NCI-H1092 (cell line): ENCODE measurements around the gene ZNF735.
"Not testable (repeated sequence)": the region's sequence is repeated elsewhere in the genome, so short reads cannot be mapped to it uniquely, and the experiment has no call there.

Experiments used
- DNase-seq: peaks from one replicate; lab custom pipeline; 2025; lab: John Stamatoyannopoulos, UW

Gene ZNF735

DNA sequence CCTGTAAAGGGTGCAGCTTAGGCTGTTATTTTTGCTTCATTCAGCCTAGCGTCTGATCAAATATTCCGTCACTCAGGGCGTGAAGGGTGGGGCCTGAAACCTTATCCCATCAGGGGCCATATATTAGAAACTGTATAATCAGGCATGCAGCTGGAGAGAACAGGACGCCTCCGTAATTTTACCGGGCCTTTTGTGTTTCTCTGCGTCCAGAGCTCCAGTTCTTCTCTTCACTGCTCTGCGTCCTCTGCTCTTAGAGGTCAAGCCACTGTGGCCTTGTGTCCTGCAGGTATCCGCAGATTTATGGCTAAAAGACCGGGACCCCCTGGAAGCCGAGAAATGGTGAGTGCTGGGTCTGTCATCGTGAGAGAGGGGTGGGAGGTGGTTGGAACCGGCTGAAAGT is at the start of gene ZNF735:
TSS of gene ZNF735 (plus strand) at position 301 of the 400 bp plus-strand sequence. CDS start at position 301, 0 bp downstream.
- DNase-seq: no peak

DNA sequence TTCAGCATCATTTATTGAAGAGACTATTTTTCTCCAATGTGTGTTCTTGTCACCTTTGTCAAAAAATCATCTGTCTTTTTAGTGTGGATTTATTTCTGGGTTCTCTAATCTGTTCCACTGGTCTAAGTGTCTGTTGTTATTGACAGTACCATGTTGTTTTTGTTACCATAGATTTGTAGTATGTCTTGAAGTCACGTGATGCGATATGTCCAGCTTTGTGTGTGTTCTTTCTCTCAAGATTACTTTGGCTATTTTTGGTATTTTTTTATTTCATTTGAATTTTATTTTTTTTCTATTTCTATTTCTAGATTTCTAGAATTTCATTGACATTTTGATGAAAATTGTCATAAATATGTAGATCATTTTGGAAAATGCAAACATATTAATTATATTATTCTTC is 36.0 kb upstream of the ZNF735 start:
- not testable (repeated sequence) for DNase-seq

DNA sequence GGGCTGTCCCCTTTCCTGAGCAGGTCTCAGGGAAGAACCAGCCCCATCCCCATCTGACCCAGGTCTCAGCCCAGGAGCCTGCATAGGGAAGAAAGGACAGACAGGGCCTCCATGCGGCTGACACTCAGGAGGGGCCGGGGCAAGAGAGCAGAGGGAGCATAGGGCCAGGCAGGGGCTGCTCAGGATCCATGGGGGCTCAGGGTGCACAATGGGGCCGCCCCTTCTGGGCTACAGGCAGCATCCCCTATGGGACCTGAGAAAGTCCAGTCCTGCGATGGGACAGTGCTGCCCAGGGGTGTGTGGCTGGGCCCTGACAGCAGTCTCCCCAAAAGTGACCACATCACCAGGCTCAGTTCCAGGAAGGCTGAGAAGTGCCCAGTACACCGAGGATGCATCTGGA is 32.7 kb upstream of the ZNF735 start:
- DNase-seq: no peak

DNA sequence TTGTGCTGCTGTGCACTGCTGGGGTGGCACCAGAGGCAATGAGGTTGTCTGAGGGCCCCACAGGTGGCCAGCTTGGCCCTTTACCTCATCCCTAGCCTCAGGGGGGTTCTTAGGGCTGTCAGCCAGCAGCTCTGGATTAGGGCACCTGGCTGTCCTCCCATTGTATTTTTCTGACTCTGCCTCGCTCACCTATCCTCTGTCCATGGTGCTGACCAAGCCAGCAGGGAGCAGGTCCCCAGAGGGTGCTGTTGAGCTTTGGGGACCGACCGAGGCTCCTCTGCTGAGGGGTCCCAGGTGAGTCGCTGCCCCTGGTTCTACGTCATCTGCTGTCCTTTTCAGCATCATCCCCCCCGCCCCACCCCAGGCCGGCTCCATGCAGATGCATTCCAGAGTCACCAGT is 32.1 kb upstream of the ZNF735 start:
- no peak for DNase-seq

DNA sequence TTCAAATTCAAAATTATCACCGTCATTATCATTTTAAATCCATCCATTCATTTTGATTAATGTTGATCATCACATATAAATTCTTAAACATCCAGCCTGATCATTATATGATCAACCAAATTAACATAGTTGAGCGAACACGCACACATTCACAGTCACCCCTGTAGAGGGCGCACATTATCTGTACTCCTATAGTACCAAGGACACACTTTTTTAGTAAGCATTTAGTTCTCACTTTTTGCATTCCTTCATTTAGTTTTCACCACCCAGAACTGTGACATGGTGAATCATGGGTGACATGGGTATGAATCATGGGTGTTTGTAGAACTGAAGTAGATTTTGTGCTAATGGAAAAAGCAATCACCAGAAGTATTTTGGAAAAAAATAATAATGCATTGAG is 26.0 kb upstream of the ZNF735 start:
- no peak for DNase-seq

DNA sequence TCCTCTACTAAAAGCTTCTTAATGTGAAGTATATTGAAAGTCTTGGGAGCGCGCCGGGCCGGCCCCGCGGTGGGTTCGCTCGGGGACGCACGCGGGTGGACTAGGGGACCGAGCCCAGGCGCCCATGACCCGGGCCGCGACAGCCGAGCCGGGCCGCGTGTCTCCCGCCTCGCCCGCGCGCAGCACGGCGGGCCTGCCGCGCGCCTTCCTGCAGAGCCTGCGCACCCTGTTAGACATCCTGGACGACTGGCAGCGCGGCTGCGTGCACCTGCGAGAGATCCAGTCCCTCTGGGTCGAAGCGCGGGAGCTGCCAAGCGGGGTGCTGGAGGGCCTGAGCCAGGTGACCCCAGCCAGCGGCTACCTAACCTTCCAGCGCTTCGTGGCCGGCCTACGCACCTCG is 25.4 kb upstream of the ZNF735 start:
- no peak for DNase-seq

DNA sequence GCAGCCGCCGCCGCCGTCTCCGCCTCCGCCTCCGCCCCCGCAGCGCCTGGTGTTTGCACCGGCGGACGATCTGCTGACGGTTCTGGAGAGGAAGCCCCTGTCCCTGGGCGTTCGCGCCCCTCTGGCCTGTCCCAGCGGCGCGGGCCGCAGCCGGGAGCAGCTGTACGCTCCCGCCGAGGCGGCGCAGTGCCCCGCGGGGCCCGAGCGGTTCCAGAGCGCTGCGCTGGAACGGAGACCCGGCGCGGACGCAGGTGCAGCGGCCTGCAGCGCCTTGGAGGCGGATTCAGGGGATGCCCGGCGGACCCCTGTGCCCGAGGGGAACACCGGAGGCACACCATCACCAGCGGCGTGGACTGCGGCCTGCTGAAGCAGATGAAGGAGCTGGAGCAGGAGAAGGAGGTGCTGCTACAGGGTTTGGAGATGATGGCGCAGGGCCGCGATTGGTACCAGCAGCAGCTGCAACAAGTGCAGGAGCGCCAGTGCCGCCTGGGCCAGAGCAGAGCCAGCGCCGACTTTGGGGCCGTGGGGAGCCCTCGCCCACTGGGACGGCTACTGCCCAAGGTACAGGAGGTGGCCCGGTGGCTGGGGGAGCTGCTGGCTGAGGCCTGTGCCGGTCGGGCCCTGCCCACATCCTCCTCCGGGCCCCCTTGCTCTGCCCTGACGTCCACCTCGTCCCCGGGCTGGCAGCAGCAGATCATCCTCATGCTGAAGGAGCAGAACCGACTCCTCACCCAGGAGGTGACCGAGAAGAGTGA is 24.8 kb upstream of the ZNF735 start:
- no peak for DNase-seq

DNA sequence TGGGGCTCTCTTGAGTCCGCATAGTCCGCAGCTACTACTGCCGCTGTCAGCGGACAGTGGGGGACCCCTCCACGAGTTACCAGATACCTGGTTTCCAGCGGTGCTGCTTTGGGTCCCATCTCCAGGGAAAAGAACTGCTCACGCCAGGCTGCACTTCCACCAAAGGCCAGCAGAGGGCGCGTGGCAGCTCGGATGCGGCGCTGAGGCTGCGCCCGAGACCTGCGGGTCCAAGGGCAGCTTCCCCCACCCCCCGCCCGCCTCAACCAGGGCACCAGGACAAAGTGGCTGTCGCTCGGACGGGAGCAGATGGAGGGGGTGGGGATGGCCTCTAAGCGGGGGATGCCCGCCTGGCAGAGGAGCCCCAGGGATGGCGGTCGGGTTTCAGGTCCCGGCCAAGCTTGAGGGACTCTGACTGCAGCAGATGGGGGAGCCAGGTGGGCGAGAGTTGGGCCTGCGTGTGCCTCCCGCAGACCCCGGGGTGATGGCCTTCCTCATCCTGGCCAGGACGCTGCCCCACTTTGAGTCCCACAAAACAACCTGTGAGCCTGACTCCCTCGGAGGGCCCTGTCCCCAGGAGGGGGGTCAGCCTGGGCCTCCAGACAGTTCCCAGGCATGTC is 23.8 kb upstream of the ZNF735 start:
- DNase-seq: peak; percentile 23

DNA sequence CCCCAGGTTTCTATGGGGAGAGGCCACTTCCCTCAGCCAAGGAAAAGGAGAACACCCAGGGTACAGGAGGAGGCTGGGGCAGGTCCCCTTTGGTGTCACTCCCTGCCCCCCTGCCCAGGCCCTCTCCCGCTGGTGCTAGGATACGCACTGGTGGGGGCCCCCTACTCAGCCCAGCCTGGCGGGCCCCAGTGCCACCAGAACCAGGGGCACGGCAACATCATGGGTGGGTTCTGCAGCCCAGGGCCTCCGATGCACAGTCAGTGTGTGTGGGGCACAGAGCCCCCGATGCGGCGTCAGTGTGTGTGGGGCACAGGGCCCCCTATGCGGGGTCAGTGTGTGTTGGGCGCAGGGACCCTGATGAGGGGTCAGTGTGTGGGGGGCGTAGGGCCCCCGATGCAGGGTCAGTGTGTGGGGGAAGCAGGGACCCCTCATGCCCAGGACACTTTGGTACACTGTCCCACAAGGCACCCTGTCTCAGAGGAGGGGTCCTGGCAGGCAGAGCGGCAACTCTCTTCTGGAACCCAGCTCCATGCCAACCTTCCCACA is 23.1 kb upstream of the ZNF735 start:
- DNase-seq: no peak

DNA sequence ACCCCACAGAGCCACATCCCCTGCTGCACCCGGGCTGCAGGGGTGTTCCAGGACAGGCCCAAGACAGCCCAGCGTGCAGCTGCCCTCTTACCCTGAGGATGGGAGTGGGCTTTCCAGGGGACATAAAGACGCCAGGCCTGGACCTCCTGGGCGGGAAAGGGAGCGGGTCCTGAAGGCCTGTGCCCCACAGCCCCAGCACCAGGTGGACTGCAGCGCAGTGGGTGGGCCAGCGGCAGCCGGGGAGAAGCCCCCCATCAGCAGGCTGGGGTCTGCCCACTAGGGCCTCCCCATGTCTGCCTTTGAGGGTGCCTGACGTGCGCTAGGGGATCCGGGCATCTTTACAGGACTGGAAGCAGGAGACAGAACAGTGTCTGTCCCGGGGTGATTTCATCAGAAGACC is 22.6 kb upstream of the ZNF735 start:
- no peak for DNase-seq

DNA sequence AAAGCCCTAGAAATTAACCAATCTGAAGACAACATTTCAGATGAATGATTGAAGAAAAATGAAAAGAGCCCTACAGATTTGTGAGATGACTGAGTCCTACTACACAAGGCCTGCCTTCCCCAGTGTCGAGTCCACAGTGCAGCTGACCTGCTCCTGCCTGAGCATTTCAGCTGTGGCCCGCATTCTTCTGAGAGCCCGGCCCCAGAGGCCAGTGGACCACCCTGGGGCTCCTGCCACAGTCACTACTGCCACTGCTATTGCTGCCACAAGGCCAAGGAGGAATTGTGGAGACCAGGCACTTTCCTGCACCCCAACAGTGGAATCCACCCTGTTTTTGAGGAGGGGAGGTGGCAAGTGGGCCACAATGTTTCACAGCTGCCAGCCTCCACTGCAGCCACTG is 19.6 kb upstream of the ZNF735 start:
- DNase-seq: no peak

DNA sequence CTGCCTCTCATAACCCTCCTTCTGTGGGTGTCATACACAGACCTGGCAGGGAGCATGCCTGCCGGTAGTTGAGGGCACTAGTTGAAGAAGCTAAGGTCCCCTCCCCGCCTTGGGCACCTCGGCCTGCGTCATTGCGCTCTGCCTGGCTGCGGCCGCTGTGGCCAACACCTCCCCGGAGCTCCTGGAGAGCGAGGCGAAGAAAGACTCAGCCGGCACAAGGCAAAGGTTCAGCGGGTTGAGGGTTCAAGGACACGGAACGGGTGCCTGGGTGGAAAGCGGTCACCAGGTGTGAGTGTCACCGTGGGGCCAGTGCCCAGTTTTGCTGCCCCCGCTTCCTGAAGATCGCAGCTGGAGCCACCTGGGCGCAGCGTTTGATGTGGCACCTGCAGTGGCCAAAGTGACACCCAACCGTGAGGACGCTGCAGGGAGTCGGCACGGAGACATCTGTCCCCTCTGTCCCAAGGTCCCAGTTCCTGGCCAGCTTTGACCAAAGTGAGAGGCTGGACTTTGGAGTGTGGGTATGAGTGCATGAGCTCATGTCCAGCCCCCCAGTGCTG is 14.8 kb upstream of the ZNF735 start:
- no peak for DNase-seq

DNA sequence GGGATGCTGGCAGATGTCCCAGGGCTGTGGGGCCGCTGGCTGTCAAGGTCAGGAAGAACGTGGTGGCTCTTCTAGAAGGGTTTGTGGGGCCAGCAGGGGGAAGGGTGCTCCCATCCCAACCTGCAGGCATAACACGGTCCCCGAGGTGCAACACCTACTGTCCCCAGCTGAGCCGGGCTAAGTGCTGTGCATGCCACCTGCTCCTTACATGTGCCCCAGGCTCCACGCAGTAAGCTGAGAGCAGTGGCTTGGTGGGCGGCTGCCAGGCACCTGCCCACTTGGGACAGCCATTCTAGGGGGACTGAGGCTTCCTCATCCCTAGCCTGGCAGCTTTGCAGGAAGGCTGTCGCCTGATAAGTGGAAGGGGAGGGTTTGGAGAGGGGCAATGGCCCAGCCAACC is 14.2 kb upstream of the ZNF735 start:
- no peak for DNase-seq

DNA sequence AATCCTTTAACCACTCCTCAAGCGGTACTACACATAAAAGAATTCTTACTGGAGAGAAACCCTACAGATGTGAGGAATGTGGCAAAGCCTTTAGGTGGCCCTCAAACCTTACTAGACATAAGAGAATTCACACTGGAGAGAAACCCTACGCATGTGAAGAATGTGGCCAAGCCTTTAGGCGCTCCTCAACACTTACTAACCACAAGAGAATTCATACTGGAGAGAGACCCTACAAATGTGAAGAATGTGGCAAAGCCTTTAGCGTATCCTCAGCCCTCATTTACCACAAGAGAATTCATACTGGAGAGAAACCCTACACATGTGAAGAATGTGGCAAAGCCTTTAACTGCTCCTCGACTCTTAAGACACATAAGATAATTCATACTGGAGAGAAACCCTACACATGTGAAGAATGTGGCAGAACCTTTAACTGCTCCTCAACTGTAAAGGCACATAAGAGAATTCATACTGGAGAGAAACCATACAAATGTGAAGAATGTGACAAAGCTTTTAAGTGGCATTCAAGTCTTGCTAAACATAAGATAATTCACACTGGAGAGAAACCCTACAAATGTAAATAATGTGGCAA is 12.8 kb downstream of the ZNF735 start:
- not testable (repeated sequence) for DNase-seq

DNA sequence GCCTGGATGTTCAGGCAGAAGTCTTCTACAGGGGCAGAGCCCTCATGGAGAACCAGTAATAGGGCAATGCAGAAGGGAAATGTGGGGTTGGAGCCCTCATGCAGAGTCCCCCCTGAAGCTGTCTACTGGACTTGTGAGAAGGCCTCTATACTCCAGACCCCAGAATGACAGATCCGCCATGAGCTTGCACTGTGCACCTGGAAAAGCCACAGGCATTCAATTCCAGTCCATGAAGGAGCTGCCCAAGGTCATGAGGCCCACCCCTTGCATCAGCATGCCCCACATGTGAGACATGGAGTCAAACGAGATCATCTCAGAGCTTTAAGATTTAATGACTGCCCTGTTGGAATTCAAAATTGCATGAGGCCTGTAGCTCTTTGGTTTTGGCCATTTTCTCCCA is 16.4 kb downstream of the ZNF735 start:
- no peak for DNase-seq

DNA sequence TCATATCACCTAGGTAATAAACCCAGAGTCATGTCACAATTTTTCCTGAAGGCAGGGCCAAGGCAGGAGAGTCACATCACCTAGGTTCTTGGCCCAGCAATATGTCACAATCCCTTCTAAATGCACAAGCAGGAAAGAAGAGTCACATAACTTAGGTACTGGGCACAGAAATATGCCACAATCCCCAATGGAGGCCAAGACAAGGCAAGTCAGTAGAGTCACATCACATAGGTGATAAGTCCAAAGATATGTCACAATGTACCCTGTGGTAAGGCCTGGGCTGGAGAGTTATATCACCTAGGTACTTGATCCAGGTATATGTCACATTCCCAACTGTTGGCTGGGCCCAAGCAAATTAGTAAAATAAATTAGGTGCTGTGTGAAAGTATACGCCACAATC is 21.2 kb downstream of the ZNF735 start, which contains the start of gene ZNF679:
TSS of gene ZNF679 (plus strand) at position 301 of the 400 bp plus-strand sequence. CDS start 20,644 bp downstream, outside the sequence.
- not testable (repeated sequence) for DNase-seq

DNA sequence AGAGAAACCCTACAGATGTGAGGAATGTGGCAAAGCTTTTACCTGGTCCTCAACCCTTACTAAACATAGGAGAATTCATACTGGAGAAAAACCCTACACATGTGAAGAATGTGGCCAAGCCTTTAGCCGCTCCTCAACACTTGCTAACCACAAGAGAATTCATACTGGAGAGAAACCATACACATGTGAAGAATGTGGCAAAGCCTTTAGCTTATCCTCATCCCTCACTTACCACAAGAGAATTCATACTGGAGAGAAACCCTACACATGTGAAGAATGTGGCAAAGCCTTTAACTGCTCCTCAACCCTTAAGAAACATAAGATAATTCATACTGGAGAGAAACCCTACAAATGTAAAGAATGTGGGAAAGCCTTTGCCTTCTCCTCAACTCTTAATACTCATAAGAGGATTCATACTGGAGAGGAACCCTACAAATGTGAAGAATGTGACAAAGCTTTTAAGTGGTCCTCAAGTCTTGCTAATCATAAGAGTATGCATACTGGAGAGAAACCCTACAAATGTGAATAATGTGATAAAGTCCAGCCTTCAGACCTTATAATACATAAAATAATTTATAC is 59.4 kb downstream of the ZNF735 start:
- no peak for DNase-seq
